ENCODE measurements around the gene MELTF.

Gene MELTF

DNA sequence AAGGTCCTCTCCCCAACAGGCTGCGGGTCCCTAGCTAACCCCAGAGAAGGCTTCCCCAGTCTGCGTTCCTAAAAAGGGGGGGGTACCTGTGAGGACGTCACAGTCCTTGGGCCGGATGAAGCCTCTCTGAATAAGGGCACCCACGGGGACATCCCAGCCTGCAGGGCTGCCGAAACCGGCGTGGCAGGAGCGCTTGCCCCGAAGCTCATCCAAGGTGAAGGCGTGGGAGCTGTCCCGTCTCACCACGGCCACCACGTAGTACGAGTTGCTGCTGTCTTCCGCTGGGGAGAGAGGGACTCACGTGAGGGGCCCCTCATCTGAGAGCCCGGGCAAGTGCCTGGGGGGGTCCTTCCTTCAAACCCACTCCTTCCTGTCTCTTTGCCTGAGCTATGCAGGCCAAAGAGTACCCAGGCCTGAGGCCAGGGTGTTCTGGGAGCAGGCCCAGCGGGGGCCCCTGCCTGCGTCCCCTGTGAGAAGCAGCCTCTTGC is 20.0 kb downstream of the MELTF start:
- no peak for DNase-seq (ENCODE audit: low read depth in 2 of 2)
- no peak overlapping the region for H3K4me3 ChIP-seq (replicated peaks in 1 of 2; ENCODE audit: low read depth in 2 of 2, low read length in 2 of 2)
- TF ChIP-seq, protein P1, sequence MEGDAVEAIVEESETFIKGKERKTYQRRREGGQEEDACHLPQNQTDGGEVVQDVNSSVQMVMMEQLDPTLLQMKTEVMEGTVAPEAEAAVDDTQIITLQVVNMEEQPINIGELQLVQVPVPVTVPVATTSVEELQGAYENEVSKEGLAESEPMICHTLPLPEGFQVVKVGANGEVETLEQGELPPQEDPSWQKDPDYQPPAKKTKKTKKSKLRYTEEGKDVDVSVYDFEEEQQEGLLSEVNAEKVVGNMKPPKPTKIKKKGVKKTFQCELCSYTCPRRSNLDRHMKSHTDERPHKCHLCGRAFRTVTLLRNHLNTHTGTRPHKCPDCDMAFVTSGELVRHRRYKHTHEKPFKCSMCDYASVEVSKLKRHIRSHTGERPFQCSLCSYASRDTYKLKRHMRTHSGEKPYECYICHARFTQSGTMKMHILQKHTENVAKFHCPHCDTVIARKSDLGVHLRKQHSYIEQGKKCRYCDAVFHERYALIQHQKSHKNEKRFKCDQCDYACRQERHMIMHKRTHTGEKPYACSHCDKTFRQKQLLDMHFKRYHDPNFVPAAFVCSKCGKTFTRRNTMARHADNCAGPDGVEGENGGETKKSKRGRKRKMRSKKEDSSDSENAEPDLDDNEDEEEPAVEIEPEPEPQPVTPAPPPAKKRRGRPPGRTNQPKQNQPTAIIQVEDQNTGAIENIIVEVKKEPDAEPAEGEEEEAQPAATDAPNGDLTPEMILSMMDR (IDR thresholded peaks at IDR 0.05; ENCODE audit: low read depth, low read length), result no peak

- DNase-seq (ENCODE audit: low read depth in 2 of 2), result no peak
- H3K4me3 ChIP-seq (replicated peaks in 1 of 2; ENCODE audit: low read depth in 2 of 2, low read length in 2 of 2), result no peak overlapping the region
- TF ChIP-seq, protein P1 (IDR thresholded peaks at IDR 0.05; ENCODE audit: low read depth, low read length), result no peak
Measured at GRCh38 chr3:197008436-197009209, 21.0 kb downstream of the MELTF start.

GRCh38 chr3:197007953-197008352 is 21.7 kb downstream of the MELTF start:
- DNase-seq (ENCODE audit: low read depth in 2 of 2), result no peak
- no peak overlapping the region for H3K4me3 ChIP-seq (replicated peaks in 1 of 2; ENCODE audit: low read depth in 2 of 2, low read length in 2 of 2)
- TF ChIP-seq, protein P1 (IDR thresholded peaks at IDR 0.05; ENCODE audit: low read depth, low read length), result no peak

DNA sequence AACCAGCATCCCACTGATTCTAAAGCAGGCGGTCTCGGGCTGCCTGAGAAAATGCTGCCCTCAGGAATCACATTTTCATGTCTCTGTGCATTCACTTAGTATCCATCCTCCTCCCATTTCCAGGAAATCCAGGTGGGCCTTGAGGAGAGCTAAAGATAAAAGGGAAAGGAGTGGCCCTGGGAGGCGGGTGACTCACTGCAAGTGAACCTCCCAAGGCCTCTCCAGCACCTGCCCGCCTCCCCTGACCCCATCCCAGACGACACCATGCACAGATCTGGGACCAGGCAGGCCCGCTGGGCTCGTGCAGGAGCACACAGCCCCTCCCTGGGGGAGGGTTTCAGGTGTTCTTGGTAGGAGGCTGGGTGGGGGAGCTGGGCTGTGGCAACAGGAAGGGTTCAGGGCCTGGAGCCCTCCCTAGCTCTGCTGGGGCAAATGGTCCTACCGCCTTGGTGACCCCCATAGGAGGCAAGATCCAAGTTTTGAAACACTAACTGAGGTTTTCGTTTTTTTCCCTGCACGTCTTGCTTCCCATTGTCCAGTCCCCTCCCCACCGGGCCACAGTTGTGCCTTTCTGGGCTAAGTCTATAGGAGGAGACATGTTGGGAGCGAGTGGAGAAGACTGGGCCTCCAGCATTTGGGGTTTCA is 22.2 kb downstream of the MELTF start:
- H3K4me3 ChIP-seq (replicated peaks in 1 of 2; ENCODE audit: low read depth in 2 of 2, low read length in 2 of 2), result no peak overlapping the region
- TF ChIP-seq, protein P1 (IDR thresholded peaks at IDR 0.05; ENCODE audit: low read depth, low read length), result no peak
- no peak for DNase-seq (ENCODE audit: low read depth in 2 of 2)

DNA sequence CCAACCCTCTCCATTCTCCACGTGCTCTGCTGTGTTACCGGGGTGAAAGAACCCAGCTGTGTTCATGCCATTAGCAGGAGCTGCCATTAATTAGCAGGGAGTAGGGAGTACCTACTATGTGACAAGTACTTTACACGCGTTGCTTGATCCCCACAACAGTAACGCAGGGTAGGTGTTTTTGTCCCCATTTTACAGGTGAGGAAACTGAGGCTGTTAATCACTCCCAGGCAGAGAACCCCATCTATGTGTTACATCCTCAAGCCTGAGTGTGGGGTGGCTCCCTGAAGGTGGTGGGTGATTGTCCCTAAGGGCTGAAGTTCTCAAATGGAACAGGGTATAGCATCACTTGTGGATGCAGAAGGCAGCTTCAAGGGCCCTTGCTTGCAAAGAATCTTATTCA is 22.8 kb downstream of the MELTF start:
- TF ChIP-seq, protein P1 (IDR thresholded peaks at IDR 0.05; ENCODE audit: low read depth, low read length), result no peak
- no peak for DNase-seq (ENCODE audit: low read depth in 2 of 2)
- H3K4me3 ChIP-seq (replicated peaks in 1 of 2; ENCODE audit: low read depth in 2 of 2, low read length in 2 of 2), result no peak overlapping the region

GRCh38 chr3:197006446-197006845 is 23.2 kb downstream of the MELTF start:
- TF ChIP-seq, protein P1 (IDR thresholded peaks at IDR 0.05; ENCODE audit: low read depth, low read length), result no peak
- H3K4me3 ChIP-seq (replicated peaks in 1 of 2; ENCODE audit: low read depth in 2 of 2, low read length in 2 of 2), result no peak overlapping the region
- DNase-seq (ENCODE audit: low read depth in 2 of 2), result no peak
